H9 (cell line): ENCODE results near the gene INTS15. TPM values are rescaled to one million over a fixed set of nuclear protein-coding genes. Genes with fewer than 3 reads are reported as not detected.

Experiments
- DNase-seq: peaks from one replicate; pipeline ENCODE4 v3.0.0-alpha.2; 2017
- H2AFZ ChIP-seq: one replicate; pipeline ENCODE4 v1.6.1; 2013; ENCODE audit warnings: mild to moderate bottlenecking, low read length, control low read depth, moderate library complexity
- H2AK5ac ChIP-seq: 2 replicates; pipeline ENCODE4 v1.6.1; 2013; ENCODE audit warnings: low read length, control low read depth, mixed read lengths; ENCODE audit not compliant: insufficient read length
- H2BK120ac ChIP-seq: one replicate; pipeline ENCODE4 v1.6.1; 2013; ENCODE audit warnings: low read depth, mild to moderate bottlenecking, low read length, control low read depth, inconsistent platforms; ENCODE audit not compliant: poor library complexity, severe bottlenecking
- H2BK12ac ChIP-seq: 2 replicates; pipeline ENCODE4 v1.6.1; 2013; ENCODE audit warnings: low read length, control low read depth, mixed read lengths, low read depth; ENCODE audit not compliant: insufficient read length
- H2BK15ac ChIP-seq: 2 replicates; pipeline ENCODE4 v1.6.1; 2013; ENCODE audit warnings: low read depth, low read length, control low read depth
- H2BK20ac ChIP-seq: one replicate; pipeline ENCODE4 v1.6.1; 2013; ENCODE audit warnings: low read depth, mild to moderate bottlenecking, low read length, control low read depth, inconsistent platforms; ENCODE audit not compliant: poor library complexity, severe bottlenecking
- H2BK5ac ChIP-seq: 2 replicates; pipeline ENCODE4 v1.6.1; 2013; ENCODE audit warnings: low read length, control low read depth, mixed read lengths; ENCODE audit not compliant: insufficient read length
- H3K14ac ChIP-seq: 2 replicates; pipeline ENCODE4 v1.6.1; 2013; ENCODE audit warnings: low read length, control low read depth; ENCODE audit not compliant: insufficient read depth
- H3K18ac ChIP-seq: 2 replicates; pipeline ENCODE4 v1.6.1; 2013; ENCODE audit warnings: low read depth, mild to moderate bottlenecking, mixed read lengths, low read length, control low read depth; ENCODE audit not compliant: insufficient read length
- H3K23ac ChIP-seq: 2 replicates; pipeline ENCODE4 v1.6.1; 2013; ENCODE audit warnings: low read length, control low read depth, mixed read lengths, low read depth; ENCODE audit not compliant: insufficient read length
- H3K23me2 ChIP-seq: 2 replicates; pipeline ENCODE4 v1.6.1; 2013; ENCODE audit warnings: low read depth, mild to moderate bottlenecking, mixed read lengths, low read length, control low read depth; ENCODE audit not compliant: insufficient read length, poor library complexity, severe bottlenecking
- H3K27ac ChIP-seq: 2 replicates; pipeline ENCODE4 v1.5.1; 2013; ENCODE audit warnings: low read length, control low read depth, mixed read lengths, low read depth; ENCODE audit not compliant: insufficient read length
- H3K27me3 ChIP-seq: 2 replicates; pipeline ENCODE4 v1.6.1; 2013; ENCODE audit warnings: low read length, control low read depth, inconsistent platforms; ENCODE audit not compliant: insufficient read depth
- H3K4ac ChIP-seq: 2 replicates; pipeline ENCODE4 v1.6.1; 2013; ENCODE audit warnings: low read depth, mild to moderate bottlenecking, control low read depth, inconsistent platforms, low read length, moderate library complexity
- H3K4me1 ChIP-seq: 2 replicates; pipeline ENCODE4 v1.6.1; 2013; ENCODE audit warnings: low read length, control low read depth, inconsistent platforms; ENCODE audit not compliant: insufficient read depth
- H3K4me2 ChIP-seq: 2 replicates; pipeline ENCODE4 v1.6.1; 2013; ENCODE audit warnings: low read length, control low read depth, mixed read lengths; ENCODE audit not compliant: insufficient read length, insufficient read depth
- H3K56ac ChIP-seq: 2 replicates; pipeline ENCODE4 v1.6.1; 2013; ENCODE audit warnings: low read depth, mild to moderate bottlenecking, mixed read lengths, low read length, control low read depth; ENCODE audit not compliant: insufficient read length
- H3K79me1 ChIP-seq: 2 replicates; pipeline ENCODE4 v1.6.1; 2013; ENCODE audit warnings: low read depth, mild to moderate bottlenecking, moderate library complexity, low read length, control low read depth, inconsistent platforms; ENCODE audit not compliant: insufficient read depth, poor library complexity, severe bottlenecking
- H3K79me2 ChIP-seq: 2 replicates; pipeline ENCODE4 v1.6.1; 2013; ENCODE audit warnings: low read length, control low read depth, inconsistent platforms; ENCODE audit not compliant: insufficient read depth
- H3K9ac ChIP-seq: 2 replicates; pipeline ENCODE4 v1.6.1; 2013; ENCODE audit warnings: low read length, control low read depth, mixed read lengths; ENCODE audit not compliant: insufficient read length; ENCODE audit errors: extremely low read depth
- H3K9me3 ChIP-seq: one replicate; pipeline ENCODE4 v1.6.1; 2013; ENCODE audit warnings: low read depth, low read length, inconsistent platforms; ENCODE audit not compliant: control insufficient read depth
- H3T11ph ChIP-seq: one replicate; pipeline ENCODE4 v1.6.1; 2013; ENCODE audit warnings: mild to moderate bottlenecking, low read length, control low read depth, inconsistent platforms
- H4K20me1 ChIP-seq: one replicate; pipeline ENCODE4 v1.6.1; 2013; ENCODE audit not compliant: control insufficient read depth, insufficient read length, insufficient read depth
- H4K5ac ChIP-seq: 2 replicates; pipeline ENCODE4 v1.6.1; 2013; ENCODE audit warnings: low read depth, mild to moderate bottlenecking, mixed read lengths, low read length, control low read depth; ENCODE audit not compliant: insufficient read length
- H4K8ac ChIP-seq: replicated peaks from 2 replicates; pipeline ENCODE4 v1.6.1; 2013; ENCODE audit warnings: low read length, control low read depth, mixed read lengths, low read depth; ENCODE audit not compliant: insufficient read length
- H4K91ac ChIP-seq: 2 replicates; pipeline ENCODE4 v1.6.1; 2013; ENCODE audit warnings: low read depth, mild to moderate bottlenecking, moderate library complexity, mixed read lengths, low read length, control low read depth; ENCODE audit not compliant: insufficient read length
- H3K27ac Mint-ChIP-seq, 3 experiments: 2 replicates in 2 of 3; 3 replicates in 1 of 3; pipeline ENCODE4 v1.8.0; 2020 to 2021; ENCODE audit warnings: mixed read lengths in 3 of 3, mild to moderate bottlenecking in 1 of 3, moderate library complexity in 1 of 3
- H3K27me3 Mint-ChIP-seq: 2 replicates; pipeline ENCODE4 v1.8.0; 2021; ENCODE audit warnings: low read depth, mild to moderate bottlenecking, moderate library complexity, mixed read lengths
- H3K36me3 Mint-ChIP-seq, 3 experiments: 2 replicates in 2 of 3; 3 replicates in 1 of 3; pipeline ENCODE4 v1.8.0; 2020 to 2021; ENCODE audit warnings: low read depth in 3 of 3, mixed read lengths in 3 of 3; ENCODE audit not compliant: insufficient read depth in 1 of 3
- H3K4me1 Mint-ChIP-seq, 2 experiments: 2 replicates each; pipeline ENCODE4 v1.8.0; 2020; ENCODE audit warnings: mixed read lengths in 2 of 2
- H3K4me3 Mint-ChIP-seq, 2 experiments: 2 replicates in 1 of 2; 3 replicates in 1 of 2; pipeline ENCODE4 v1.8.0; 2020 to 2021; ENCODE audit warnings: mild to moderate bottlenecking in 2 of 2, mixed read lengths in 2 of 2, moderate library complexity in 1 of 2
- H3K9me3 Mint-ChIP-seq, 2 experiments: 2 replicates in 1 of 2; 3 replicates in 1 of 2; pipeline ENCODE4 v1.8.0; 2020; ENCODE audit warnings: mild to moderate bottlenecking in 2 of 2, mixed read lengths in 2 of 2, moderate library complexity in 1 of 2
- WGBS: extraction: QIAGEN DNeasy Blood & Tissue Kit; methylation state at CpG from one replicate; pipeline ENCODE4 v1.1.7; 2013; ENCODE audit warnings: missing lambda C conversion rate, low lambda C conversion rate, mixed read lengths; ENCODE audit not compliant: insufficient read length; ENCODE audit errors: extremely low coverage; 5-methylcytosine and 5-hydroxymethylcytosine counted together
- total RNA-seq: library from RNA; stranded (reverse); gene quantifications from 2 replicates; pipeline ENCODE4 v1.2.1, GENCODE V29; 2021
- TF ChIP-seq, protein P1 (sequence below): fragments of 200-600 bp; sonication (generic); conservative IDR thresholded peaks from 3 replicates; pipeline ENCODE4 v1.8.0; 2021; ENCODE audit warnings: antibody characterized with exemption, mild to moderate bottlenecking

The INTS15 gene
- total RNA-seq, 1 experiment from 2014 or later: 42.9 TPM

DNA sequence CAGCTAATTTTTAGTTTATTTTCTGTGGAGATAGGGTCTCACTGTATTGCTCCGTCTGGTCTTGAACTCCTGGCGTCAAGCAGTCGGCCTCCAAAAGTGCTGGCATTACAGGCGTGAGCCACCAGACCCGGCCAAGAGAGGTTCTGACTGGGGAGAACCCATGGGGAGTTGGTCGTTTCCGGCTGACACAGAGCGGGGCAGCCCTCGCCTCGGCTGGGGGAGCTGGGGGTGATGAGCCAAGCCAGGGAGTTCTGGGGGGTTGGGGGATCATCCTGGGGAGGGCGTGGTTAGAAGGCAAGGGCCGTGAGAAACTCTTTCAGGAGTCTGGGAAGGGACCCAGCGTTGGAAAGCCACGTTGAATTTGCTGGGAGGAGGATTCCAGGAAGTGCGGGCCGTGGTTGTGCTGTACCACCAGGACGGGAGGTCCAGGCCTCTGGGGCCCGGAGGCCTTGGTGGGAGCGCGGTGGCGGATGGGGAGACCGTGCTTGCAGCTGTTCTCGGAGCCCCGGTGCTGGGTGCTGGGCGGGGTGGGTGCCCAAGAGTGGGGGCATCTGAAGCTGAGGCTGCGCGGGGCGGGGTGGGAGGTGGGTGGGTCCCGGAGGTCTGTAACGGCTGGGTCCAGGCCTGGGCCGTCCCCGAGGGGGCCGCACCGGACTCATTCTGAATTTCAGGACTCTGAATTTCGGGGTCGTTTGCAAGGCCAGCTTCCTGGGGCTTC, 17.2 kb downstream of the INTS15 start:
- Histone ChIP-seq H3K79me1 (no peaks in the 10 kb centered on the region), H3K18ac (no peak overlapping the region), H2AFZ (no peak overlapping the region), H4K8ac (no peak overlapping the region), H4K20me1 (no peaks in the 10 kb centered on the region), H3K14ac (no peak overlapping the region), H3K79me2 (no peaks in the 10 kb centered on the region), H3K23me2 (no peaks in the 10 kb centered on the region), H2BK120ac (no peak overlapping the region), H4K5ac (no peak overlapping the region), H4K91ac (no peak overlapping the region), H3K23ac (no peak overlapping the region), H2BK20ac (no peak overlapping the region), H3K4me2 (no peak overlapping the region), H2BK5ac (no peak overlapping the region), H3K27me3 (no peaks in the 10 kb centered on the region), H3K27ac (no peak overlapping the region), H2AK5ac (no peak overlapping the region), H2BK12ac (no peak overlapping the region), H3K9ac (no peak overlapping the region), H3K56ac (no peak overlapping the region), H3K4ac (no peak overlapping the region), H3T11ph (no peak overlapping the region), H3K4me1 (no peaks in the 10 kb centered on the region), H2BK15ac (no peak overlapping the region), H3K9me3 (no peaks in the 10 kb centered on the region)
- Mint-ChIP-seq H3K4me3 (no peak overlapping the region), H3K36me3 (peaks cover 6 to 51% (median 29%) of the 10 kb centered on the region in 3 experiments; a peak in 6 of 7 replicates), H3K9me3 (no peaks in the 10 kb centered on the region), H3K27ac (no peak overlapping the region; a peak in 1 of 7 replicates), H3K4me1 (no peaks in the 10 kb centered on the region), H3K27me3 (no peaks in the 10 kb centered on the region)
- no peak for DNase-seq
- no CpG with 5 or more reads among the region's 36 CpGs for WGBS
- TF ChIP-seq, protein P1, sequence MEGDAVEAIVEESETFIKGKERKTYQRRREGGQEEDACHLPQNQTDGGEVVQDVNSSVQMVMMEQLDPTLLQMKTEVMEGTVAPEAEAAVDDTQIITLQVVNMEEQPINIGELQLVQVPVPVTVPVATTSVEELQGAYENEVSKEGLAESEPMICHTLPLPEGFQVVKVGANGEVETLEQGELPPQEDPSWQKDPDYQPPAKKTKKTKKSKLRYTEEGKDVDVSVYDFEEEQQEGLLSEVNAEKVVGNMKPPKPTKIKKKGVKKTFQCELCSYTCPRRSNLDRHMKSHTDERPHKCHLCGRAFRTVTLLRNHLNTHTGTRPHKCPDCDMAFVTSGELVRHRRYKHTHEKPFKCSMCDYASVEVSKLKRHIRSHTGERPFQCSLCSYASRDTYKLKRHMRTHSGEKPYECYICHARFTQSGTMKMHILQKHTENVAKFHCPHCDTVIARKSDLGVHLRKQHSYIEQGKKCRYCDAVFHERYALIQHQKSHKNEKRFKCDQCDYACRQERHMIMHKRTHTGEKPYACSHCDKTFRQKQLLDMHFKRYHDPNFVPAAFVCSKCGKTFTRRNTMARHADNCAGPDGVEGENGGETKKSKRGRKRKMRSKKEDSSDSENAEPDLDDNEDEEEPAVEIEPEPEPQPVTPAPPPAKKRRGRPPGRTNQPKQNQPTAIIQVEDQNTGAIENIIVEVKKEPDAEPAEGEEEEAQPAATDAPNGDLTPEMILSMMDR: no peak
